ENCODE results near the gene PTPRE.

PTPRE gene

DNA sequence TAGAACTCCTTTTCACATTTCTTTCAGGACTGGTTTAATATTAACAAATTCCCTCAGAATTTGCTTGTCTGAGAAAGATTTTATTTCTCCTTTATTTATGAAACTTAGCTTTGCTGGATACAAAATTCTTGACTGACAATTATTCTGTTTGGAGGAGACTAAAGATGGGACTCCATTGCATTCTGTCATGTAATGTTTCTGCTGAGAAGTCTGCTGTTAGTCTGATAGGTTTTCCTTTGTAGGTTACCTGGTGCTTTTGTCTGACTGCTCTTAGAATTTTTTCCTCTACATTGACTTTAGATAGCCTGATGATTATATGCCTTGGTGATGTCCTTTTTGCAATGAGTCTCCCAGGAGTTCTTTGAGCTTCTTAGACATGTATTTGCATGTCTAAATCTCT, 37.6 kb upstream of the PTPRE start:
- Mint-ChIP-seq H3K36me3 (ENCODE audit: low read depth) (no peaks in the 10 kb centered on the region), H3K9me3 (peaks cover 35% of the 10 kb centered on the region), H3K27me3 (ENCODE audit: low read depth, poor library complexity) (peaks cover 11% of the 10 kb centered on the region), H3K27ac (no peak overlapping the region), H3K4me1 (no peaks in the 10 kb centered on the region), H3K4me3 (no peak overlapping the region)
- TF ChIP-seq, protein P1, sequence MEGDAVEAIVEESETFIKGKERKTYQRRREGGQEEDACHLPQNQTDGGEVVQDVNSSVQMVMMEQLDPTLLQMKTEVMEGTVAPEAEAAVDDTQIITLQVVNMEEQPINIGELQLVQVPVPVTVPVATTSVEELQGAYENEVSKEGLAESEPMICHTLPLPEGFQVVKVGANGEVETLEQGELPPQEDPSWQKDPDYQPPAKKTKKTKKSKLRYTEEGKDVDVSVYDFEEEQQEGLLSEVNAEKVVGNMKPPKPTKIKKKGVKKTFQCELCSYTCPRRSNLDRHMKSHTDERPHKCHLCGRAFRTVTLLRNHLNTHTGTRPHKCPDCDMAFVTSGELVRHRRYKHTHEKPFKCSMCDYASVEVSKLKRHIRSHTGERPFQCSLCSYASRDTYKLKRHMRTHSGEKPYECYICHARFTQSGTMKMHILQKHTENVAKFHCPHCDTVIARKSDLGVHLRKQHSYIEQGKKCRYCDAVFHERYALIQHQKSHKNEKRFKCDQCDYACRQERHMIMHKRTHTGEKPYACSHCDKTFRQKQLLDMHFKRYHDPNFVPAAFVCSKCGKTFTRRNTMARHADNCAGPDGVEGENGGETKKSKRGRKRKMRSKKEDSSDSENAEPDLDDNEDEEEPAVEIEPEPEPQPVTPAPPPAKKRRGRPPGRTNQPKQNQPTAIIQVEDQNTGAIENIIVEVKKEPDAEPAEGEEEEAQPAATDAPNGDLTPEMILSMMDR (IDR thresholded peaks at IDR 0.05), result no peak
- no peak for DNase-seq

DNA sequence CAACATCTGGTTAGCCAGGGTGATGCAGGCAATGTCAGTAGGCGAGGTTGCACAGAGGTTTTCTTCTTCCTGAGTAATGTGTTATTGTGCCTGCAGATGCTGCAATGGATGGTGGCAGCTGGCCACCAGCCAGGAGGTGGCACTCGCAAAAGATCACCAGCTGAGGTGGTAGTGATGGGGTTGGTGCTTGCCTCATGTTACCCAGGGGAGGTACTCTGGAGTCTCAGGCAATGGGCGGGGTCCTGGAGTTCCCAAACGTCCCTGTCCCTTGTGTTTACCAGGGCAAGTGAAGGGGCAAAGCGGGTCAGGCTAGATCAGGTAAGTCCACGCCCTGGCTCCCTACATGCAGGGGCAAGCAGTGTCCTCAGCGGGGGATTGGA, 35.3 kb upstream of the PTPRE start:
- H3K27ac Mint-ChIP-seq, result no peak overlapping the region
- H3K36me3 Mint-ChIP-seq (ENCODE audit: low read depth), result no peaks in the 10 kb centered on the region
- H3K27me3 Mint-ChIP-seq (ENCODE audit: low read depth, poor library complexity), result peaks cover 21% of the 10 kb centered on the region
- no peak overlapping the region for H3K4me3 Mint-ChIP-seq
- H3K4me1 Mint-ChIP-seq, result peaks cover 5% of the 10 kb centered on the region
- no peak for DNase-seq
- H3K9me3 Mint-ChIP-seq, result peaks cover 30% of the 10 kb centered on the region
- TF ChIP-seq, protein P1 (IDR thresholded peaks at IDR 0.05), result no peak

DNA sequence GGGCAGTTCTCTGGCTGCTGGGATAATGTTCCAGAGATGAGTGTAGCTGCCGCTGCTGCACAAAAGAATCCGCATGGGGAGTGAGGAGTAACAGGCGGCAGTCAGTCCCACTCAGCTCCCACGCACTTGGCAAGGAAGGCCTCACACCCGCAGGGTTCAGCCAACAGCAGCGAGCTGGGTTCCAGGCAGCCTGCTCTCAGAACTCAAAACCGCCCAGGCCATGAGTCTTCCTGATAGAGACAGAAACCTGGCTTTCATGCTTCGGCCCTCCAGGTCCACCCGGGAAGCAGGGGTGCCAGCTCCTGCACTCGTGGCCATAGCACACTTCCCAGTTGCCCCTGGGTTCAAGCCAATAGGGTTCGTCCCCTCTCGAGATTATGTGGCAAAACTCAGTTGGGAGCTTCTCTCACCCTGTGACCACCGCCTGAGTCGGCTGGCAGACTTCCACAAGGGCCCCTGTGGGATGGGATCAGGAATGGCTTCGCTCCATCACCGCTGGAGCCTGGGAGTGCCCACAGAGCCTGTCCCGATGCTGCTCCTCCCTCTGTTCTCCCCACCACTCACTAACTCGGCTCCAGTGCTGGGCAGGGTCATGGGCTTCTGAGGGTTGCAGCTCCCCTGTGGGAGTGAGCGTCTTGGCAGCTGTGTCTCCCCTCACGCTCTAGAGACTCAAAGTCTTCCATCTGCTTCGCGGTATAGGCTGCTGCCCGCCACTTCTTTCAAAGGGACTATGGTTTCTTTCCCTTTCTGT, 34.7 kb upstream of the PTPRE start:
- Mint-ChIP-seq H3K4me3 (no peak overlapping the region), H3K9me3 (peaks cover 27% of the 10 kb centered on the region), H3K27ac (no peak overlapping the region)

DNA sequence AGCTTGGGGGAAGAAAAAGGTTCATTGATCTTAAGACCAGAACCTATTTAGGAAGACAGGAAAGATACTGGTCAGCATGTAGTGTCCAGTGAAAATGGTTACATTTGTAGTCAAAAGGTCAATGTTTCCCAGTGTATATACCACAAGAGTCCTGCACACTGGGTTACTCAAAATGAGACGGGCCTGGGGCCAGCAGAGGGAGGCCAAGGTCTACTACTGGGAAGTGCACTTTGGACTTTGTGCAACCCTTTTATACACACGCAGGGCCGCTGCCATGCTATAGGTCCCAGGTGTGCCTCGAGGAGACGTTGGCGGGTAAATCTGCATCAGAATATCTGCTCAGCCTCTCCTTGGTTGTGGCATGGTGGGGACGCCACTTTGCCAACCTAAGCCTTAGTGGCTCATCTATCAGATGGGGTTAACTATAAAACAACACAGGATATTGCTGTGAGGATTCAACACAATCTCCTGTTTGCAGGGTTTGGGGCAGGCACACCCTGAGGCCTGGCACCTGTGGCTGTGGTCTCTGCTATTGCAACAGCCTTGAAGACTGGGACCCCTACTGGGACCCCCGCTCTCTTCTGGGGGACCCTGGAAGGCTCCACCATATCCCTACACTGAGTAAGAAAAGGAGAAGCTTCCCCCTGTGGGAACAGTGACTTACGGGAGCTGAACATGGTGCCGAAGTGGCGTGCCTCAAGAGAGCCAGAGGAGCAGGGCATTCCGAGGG, 33.9 kb upstream of the PTPRE start:
- peak overlapping the region; percentile 76 for H3K27ac Mint-ChIP-seq
- peaks cover 27% of the 10 kb centered on the region for H3K9me3 Mint-ChIP-seq
- H3K27me3 Mint-ChIP-seq (ENCODE audit: low read depth, poor library complexity), result peaks cover 30% of the 10 kb centered on the region
- DNase-seq, result no peak
- TF ChIP-seq, protein P1 (IDR thresholded peaks at IDR 0.05), result no peak
- H3K4me3 Mint-ChIP-seq, result no peak overlapping the region
- H3K4me1 Mint-ChIP-seq, result peaks cover 10% of the 10 kb centered on the region
- no peaks in the 10 kb centered on the region for H3K36me3 Mint-ChIP-seq (ENCODE audit: low read depth)

More for the DNA sequence above, 34.7 kb upstream of the PTPRE start:
- Mint-ChIP-seq H3K36me3 (ENCODE audit: low read depth) (no peaks in the 10 kb centered on the region), H3K4me1 (peaks cover 5% of the 10 kb centered on the region), H3K27me3 (ENCODE audit: low read depth, poor library complexity) (peaks cover 23% of the 10 kb centered on the region)
- TF ChIP-seq, protein P1 (IDR thresholded peaks at IDR 0.05), result no peak
- DNase-seq, result no peak

DNA sequence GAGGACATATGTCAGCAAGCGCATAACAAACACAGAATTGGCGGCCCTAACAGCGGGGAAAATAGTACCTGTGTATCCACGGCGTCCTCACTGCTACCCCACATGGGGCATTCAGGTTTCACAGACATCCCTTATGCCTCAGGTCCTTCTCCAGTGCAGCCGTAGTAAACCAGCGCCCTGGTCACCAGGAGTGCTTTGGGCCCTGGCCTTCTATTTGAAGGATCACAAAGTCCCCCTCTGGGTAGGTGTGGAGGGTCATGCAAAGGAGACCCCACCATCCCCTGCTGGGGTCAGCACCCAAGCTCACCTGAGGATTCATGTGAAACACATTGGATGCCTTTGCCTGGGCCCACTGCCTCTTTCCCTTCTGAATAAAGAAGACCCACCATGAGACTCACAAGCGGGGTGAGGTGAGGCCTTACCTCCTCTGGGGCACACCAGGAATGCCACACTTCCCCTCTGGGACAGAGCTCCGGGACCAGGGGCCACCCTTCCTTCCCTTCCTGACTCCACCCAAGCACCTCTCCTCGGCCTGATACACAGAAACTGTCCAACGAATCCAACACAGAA, 32.9 kb upstream of the PTPRE start:
- peaks cover 30% of the 10 kb centered on the region for H3K27me3 Mint-ChIP-seq (ENCODE audit: low read depth, poor library complexity)
- no peak overlapping the region for H3K27ac Mint-ChIP-seq
- peaks cover 17% of the 10 kb centered on the region for H3K9me3 Mint-ChIP-seq
- TF ChIP-seq, protein P1 (IDR thresholded peaks at IDR 0.05), result no peak
- no peak overlapping the region for H3K4me3 Mint-ChIP-seq
- no peak for DNase-seq
- H3K4me1 Mint-ChIP-seq, result peaks cover 10% of the 10 kb centered on the region
- H3K36me3 Mint-ChIP-seq (ENCODE audit: low read depth), result no peaks in the 10 kb centered on the region
